ENCODE measurements around the gene GNPTG.

The GNPTG gene

GRCh38 chr16:1371054-1371978, 19.6 kb downstream of the GNPTG start:
- no peak for TF ChIP-seq CTCF (IDR thresholded peaks at IDR 0.05; ENCODE audit: extremely low read depth, missing control alignments)
- no peak for DNase-seq (ENCODE audit: low spot score)

GRCh38 chr16:1372292-1372950, 20.7 kb downstream of the GNPTG start:
- no peak for TF ChIP-seq CTCF (IDR thresholded peaks at IDR 0.05; ENCODE audit: extremely low read depth, missing control alignments)
- no peak for DNase-seq (ENCODE audit: low spot score)

GRCh38 chr16:1374418-1375297, 22.9 kb downstream of the GNPTG start:
- TF ChIP-seq CTCF (IDR thresholded peaks at IDR 0.05; ENCODE audit: extremely low read depth, missing control alignments), result no peak
- DNase-seq (ENCODE audit: low spot score), result no peak

GRCh38 chr16:1375298-1375640, 23.5 kb downstream of the GNPTG start:
- no peak for DNase-seq (ENCODE audit: low spot score)
- TF ChIP-seq CTCF (IDR thresholded peaks at IDR 0.05; ENCODE audit: extremely low read depth, missing control alignments), result no peak

GRCh38 chr16:1375741-1376410, 24.1 kb downstream of the GNPTG start:
- TF ChIP-seq CTCF (IDR thresholded peaks at IDR 0.05; ENCODE audit: extremely low read depth, missing control alignments), result no peak
- no peak for DNase-seq (ENCODE audit: low spot score)

- TF ChIP-seq CTCF (IDR thresholded peaks at IDR 0.05; ENCODE audit: extremely low read depth, missing control alignments), result no peak
- DNase-seq (ENCODE audit: low spot score), result no peak
Observed at GRCh38 chr16:1377406-1378010, 25.8 kb downstream of the GNPTG start.
